H54 (cell line): ENCODE results near the gene MACO1.
"Not testable (repeated sequence)": the region's sequence is repeated elsewhere in the genome, so short reads cannot be mapped to it uniquely, and the experiment has no call there.

Experiments used
- DNase-seq: peaks from one replicate; pipeline ENCODE4 v3.0.0; 2011; ENCODE audit warnings: low spot score, mixed read lengths; ENCODE audit not compliant: insufficient read length
- FAIRE-seq: peaks from 3 replicates; lab custom pipeline; 2011; peaks lifted over from hg19 to GRCh38; lab: Jason Lieb, UNC
- POLR2A ChIP-seq: IDR thresholded peaks from 2 replicates; pipeline ENCODE4 v1.6.1; 2011; ENCODE audit warnings: low read depth, mild to moderate bottlenecking, low read length

MACO1 gene, protein sequence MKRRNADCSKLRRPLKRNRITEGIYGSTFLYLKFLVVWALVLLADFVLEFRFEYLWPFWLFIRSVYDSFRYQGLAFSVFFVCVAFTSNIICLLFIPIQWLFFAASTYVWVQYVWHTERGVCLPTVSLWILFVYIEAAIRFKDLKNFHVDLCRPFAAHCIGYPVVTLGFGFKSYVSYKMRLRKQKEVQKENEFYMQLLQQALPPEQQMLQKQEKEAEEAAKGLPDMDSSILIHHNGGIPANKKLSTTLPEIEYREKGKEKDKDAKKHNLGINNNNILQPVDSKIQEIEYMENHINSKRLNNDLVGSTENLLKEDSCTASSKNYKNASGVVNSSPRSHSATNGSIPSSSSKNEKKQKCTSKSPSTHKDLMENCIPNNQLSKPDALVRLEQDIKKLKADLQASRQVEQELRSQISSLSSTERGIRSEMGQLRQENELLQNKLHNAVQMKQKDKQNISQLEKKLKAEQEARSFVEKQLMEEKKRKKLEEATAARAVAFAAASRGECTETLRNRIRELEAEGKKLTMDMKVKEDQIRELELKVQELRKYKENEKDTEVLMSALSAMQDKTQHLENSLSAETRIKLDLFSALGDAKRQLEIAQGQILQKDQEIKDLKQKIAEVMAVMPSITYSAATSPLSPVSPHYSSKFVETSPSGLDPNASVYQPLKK

DNA sequence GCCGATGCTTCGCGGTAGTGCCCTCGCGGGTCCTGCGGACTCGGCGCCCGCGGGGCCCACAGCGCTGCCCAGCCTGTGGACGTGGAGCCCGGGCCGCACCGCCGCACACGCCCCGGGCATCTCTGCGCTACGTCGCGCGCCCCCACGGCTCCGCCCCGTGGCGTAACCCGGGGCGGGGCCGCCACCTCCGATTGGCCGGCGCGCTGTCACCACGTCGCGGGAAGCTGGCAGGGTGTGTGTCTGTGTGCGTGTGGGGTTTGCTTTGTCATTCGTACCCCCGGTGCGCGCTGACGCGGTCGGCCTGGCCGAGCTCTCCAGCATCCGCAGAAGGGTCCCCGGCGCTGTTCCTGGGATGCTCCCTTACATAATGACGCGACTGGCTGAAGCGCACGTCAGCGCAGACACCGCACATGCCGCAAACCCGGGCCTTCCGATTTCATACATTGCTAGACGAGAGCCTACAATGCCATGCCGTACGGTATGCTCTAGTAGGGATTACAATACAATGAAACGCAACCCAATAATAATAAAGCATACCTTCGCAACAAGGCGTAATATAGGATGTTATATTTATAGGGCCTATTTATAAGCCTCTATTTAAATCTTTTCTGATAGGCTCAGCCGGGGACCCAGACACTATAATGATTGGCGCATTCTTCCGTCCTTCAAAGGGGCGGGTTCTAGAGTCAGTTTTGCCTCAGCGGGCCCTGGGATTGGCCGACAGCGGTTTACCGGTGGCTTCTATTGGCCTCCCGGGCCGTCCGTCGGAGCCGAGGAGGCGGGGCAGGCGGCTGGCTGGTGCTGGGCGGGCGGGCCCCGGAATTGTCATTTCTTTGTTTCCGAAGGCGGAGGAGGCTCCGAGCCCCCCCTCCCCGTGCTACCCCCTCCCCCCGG lies at the start of gene MACO1:
Gene MACO1, plus strand, starts transcription at position 825 of the 894 bp plus-strand sequence. CDS start 202 bp downstream, outside the sequence.
- FAIRE-seq (no peak), DNase-seq (peak; percentile 81)
- peak; percentile 72 for TF ChIP-seq POLR2A

DNA sequence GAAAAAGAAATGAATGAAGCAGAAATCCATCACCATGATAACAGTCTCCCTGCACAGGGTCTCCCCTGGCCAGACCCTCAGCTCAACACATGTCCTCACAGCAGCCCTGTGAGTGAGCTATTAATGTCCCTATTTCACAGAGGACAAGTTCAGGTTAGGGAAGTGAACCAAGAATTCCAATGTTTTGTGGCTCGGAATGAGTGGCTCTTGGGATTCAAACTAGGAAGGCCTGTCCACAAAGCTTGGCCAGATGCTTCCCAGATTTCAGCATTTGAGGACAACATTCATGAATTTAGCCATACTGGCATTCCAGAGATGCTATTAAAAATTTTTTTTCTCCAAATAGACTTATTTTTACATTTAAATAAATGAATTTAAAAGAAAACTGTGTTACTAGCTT lies 48.2 kb upstream of the MACO1 start:
- DNase-seq, FAIRE-seq: not testable (repeated sequence)

DNA sequence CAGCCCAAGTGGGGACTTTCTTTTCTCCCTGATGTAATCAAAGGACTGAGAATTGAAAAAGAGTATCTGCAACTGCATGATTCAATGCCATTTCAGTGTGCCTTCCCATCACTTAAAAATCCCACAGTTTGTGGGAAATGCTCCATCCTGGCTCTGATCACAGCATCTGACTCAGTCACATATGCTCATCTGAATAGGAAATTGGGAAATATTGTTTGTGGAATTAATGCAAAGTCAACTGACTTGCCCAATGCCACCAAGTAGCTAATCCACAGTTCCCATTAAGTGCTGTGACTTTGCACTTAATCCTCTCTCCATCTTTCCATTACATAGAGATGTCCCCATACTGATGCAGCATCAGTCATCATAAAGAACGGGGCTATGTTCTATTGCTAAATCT lies 47.6 kb upstream of the MACO1 start:
- not testable (repeated sequence) for DNase-seq, FAIRE-seq

DNA sequence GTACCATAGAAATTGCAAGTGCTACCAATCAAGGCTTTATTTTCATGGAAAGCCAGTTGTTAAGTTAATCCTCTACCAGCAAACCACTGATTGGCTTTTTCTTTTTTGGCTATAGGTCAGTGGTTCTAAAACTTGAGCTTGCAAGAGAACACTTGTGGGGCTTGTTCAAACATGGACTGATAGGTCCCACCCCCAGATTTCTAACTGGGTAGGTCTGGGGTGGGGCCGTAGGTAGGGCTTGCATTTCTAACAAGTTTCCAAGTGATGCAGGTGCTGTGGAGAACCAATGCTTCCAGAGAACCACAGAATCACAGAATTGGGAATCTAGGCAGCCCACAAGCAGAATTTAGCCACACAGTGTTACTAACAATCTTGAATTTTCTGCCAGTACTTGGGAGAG lies 46.8 kb upstream of the MACO1 start:
- DNase-seq, FAIRE-seq: not testable (repeated sequence)

- FAIRE-seq, result not testable (repeated sequence)
Observed at GRCh38 chr1:25387096-25387495, 43.6 kb upstream of the MACO1 start.

DNA sequence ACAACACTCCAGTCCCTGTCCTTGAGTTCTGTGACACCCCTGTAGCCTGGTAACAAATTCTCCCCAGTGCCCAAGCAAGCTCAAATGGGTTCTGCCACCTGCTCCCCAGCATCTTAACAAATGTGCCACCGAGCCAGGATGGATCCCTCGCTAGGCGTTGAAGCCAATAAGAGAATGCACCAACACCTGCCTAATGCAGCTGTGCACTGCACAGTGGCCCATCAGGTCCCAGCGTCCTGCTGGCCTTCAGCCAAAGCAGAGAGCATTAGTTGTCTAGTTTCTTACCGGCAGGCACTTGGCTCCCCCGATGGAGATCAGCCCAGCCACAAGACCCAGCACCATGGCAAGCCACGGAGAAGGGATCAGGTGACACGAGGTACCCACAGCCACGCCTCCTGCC lies 42.0 kb upstream of the MACO1 start:
- FAIRE-seq, DNase-seq: not testable (repeated sequence)

More at GRCh38 chr1:25387096-25387495, 43.6 kb upstream of the MACO1 start:
- DNase-seq, result not testable (repeated sequence)

DNA sequence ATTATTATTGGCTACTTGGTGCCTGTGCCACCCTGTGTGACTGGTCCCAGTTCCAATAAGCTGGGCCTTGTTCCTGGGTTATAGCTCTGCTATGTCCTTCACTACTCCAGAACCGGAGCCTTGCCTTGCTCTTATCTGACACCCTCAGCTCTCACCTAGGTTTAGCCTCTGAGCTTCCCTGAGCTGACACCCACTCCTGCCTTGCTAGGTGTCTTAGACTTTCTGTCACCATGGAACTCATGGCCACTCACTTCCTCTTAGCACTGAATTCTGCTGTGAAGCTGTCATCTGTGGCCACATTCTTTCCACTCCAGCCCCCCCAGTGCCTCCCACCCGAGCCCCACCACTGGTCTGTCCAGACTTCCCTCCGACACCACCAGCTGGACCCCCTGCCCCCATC lies 41.0 kb upstream of the MACO1 start:
- FAIRE-seq, DNase-seq: not testable (repeated sequence)

DNA sequence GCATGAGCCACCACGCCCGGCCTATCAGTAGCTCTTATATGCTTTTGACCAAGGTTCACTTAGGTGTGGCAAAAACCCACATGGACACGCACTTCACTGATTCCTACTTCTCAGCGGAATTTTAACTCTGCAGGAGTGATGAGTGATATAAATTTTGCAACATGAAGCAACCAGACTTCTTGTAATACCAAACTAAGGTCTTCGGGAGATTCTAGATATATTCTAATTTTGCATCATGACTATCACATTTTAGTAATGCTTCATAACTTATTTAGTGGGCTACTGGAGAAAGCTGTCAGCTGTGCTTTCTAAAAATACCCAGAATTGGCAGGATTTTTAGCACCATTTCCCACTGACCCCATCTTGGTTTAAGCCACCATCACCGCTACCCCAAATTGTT lies 37.9 kb upstream of the MACO1 start:
- FAIRE-seq, result no peak
- TF ChIP-seq POLR2A, result no peak
- no peak for DNase-seq

- not testable (repeated sequence) for FAIRE-seq, DNase-seq
Observed at GRCh38 chr1:25397549-25397948, 33.1 kb upstream of the MACO1 start.

DNA sequence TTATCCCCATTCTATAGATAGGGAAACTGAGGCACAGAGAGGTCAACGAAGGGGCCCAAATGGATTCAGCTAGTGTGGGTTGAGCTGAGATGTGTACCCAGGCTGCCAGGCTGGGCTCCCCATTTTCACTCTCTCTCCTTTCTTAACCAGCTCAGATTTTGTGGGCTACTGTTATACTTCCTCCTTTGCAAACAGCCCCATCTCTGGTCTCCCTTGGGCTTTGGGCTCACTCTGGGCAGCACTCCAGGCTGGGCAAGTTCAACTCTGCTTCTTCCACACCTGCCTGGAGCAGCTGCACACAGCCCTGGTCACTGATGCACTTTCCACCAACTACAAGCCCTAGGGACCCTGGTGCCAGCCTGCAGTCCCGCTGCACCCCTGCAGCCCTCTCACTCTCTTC lies 32.6 kb upstream of the MACO1 start:
- DNase-seq, FAIRE-seq: not testable (repeated sequence)

DNA sequence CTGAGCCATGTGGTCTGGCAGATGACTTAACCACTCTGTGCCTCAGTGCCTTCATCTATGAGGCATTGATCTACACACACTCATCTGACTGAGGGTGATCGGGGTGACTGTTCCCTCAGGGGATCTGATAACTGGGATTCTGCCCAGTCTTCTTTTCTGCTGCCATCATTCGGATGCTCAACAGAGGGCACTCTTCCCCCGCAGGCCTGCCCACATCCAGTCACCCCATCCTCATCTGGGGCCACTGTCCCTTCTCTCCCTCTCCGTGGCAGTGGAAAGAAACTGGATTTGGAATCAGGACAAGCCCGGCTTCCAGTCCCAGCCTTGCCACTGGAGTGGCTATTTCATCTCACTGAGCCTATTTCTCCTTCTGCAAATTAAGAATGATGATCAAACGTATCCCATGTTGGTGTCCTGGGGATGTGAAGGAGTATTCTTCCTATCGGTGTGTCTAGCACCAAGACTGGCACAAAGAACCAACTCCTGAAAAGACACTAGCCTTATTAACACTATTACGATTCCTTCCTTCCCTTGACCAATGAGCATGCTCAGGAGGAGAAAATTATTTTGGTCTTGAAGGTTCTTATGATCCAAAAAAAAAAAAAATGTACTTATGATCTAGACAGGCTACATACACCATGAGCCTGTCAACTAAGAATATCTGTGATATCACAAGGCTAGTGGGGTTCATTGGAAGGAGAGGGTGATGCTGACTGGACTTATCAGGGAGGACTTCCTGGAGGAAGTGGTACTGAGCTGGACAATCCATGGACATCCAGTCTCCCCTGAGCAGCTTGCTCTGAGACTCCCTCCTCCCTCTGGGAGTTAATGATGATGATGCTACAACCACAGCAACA lies 27.5 kb upstream of the MACO1 start:
- DNase-seq, result not testable (repeated sequence)
- peak; percentile 62 for FAIRE-seq

- FAIRE-seq, DNase-seq: not testable (repeated sequence)
Observed at GRCh38 chr1:25405731-25406305, 24.9 kb upstream of the MACO1 start.

DNA sequence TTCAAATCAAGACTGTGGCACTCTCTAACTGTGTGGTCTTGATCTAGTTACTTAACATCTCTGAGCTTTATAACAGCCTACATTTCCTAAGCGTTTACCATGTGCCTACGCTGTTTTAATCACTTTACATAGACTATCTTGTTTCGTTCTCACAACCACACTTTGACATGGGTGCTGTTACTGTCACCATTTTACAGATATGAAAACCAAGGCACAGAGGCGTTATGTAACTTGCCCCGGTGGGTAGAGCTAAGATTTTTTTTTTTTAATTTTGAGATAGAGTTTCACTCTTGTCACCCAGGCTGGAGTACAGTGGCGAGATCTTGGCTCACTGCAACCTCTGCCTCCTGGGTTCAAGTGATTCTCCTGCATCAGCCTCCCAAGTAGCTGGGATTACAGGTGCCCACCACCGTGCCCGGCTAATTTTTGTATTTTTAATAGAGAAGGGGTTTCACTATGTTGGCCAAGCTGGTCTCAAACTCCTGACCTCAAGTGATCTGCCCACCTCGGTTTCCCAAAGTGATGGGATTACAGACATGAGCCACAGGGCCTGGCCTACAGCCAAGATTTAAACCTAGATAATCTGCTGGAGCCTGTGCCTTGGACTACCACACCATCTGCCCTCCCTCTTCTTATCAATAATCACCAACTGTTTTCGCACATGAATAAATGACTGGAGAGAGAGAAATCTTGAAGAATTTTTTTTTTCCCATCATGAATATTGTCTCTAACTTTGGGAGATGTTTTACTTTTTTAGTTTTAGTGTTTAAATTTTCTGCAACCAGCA lies 20.9 kb upstream of the MACO1 start:
- not testable (repeated sequence) for DNase-seq, FAIRE-seq

GRCh38 chr1:25412872-25413623 lies 17.6 kb upstream of the MACO1 start:
- FAIRE-seq, result not testable (repeated sequence)

DNA sequence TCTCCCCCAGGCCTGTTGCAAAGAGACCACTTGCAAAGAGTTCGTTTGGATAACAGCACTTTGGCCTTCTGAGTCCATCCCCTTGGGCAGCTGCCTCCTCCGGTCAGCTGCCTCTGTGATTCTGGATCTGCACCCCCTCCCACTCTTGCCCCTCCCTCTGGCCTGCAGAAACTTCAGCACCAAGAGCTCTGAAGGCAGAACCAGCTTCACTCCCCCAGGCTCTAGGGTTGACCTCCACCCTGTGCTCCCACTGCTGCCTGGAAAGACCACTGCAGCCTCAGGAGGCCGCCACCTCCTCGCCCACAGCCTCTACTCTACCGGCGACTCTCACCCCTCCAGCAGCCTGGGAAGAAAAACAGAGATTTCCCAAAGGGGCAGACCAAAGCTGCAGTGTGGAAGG lies 16.5 kb upstream of the MACO1 start:
- FAIRE-seq, DNase-seq: not testable (repeated sequence)

More at GRCh38 chr1:25412872-25413623, 17.6 kb upstream of the MACO1 start:
- DNase-seq, result not testable (repeated sequence)

DNA sequence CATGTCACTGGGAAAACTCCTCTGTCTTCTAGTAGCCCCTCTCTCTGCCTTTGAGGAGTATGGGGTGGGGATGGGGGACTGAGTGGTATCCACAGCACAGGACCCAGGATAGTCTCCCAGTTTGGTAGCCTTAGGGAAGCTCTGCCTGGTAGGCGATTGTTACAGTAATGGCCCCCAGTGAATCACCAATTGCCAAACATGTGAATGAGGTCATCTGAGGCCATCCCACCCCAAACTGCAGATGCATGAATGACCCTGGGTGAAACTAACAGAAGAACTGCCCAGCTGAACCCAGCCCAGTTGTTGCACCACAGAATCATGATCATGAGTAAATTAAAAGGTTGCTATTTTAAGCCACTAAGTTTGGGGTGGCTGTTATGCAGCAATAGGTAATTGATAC lies 16.1 kb upstream of the MACO1 start:
- not testable (repeated sequence) for DNase-seq, FAIRE-seq

- DNase-seq, FAIRE-seq: not testable (repeated sequence)
Observed at GRCh38 chr1:25417280-25417679, 13.4 kb upstream of the MACO1 start.
